ENCODE measurements around the gene HOXC13.

HOXC13 gene

DNA sequence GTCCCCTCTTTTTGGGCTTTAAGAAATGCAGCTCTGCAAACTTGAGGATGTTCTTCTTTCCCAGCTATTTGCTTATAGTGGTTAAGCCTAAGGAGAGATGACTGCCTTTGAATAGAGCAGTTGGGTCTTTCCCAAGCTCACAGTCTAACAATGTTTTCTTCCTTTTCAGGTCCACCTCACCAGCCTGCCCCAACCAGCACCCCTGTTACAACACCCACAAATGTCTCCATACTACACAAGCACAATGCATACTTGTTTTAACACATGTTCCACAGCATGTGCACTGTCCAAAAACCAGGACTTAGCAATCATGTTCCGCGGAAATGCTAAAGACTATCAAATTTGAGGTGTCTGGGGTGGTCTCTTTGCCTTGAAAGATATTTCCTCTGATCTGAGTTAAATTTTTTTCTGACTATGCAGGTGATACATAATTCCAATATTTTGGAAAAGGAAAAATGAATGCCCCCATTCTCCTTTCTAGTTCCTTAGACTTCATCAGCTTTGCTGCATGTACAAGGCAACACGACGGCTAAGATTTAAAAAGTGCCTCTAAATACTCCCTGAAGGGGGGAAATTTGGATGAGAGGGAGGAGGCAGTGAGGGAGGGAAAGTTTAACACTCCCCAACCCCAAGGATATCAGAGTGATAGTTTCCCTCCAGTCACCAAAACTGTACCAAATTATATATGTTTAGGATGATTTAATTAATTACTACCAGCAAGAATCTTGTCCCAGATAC lies 6.6 kb upstream of the HOXC13 start:
- POLR2A ChIA-PET: no interaction called here
- no peak for DNase-seq (ENCODE audit: extremely low spot score)
- CTCF ChIA-PET: no interaction called here
- TF ChIP-seq ELF4 (IDR thresholded peaks at IDR 0.05) (no peak), SP1 (IDR thresholded peaks at IDR 0.05) (no peak), NFRKB (IDR thresholded peaks at IDR 0.05) (no peak), LEF1 (IDR thresholded peaks at IDR 0.05; ENCODE audit: borderline replicate concordance) (no peak), SUZ12 (IDR thresholded peaks at IDR 0.05) (no peak), FOXM1 (IDR thresholded peaks at IDR 0.05; ENCODE audit: borderline replicate concordance) (no peak), TARDBP (IDR thresholded peaks at IDR 0.05) (no peak), FOXA1 (IDR thresholded peaks at IDR 0.05) (no peak), HDGF (IDR thresholded peaks at IDR 0.05; ENCODE audit: borderline replicate concordance) (no peak), FOXK2 (IDR thresholded peaks at IDR 0.05) (no peak), ARNT (IDR thresholded peaks at IDR 0.05) (no peak), ZNF384 (IDR thresholded peaks at IDR 0.05) (no peak), L3MBTL2 (conservative IDR thresholded peaks at IDR 0.05) (no peak), BHLHE40 (IDR thresholded peaks at IDR 0.05; ENCODE audit: borderline replicate concordance) (no peak), CTBP1 (IDR thresholded peaks at IDR 0.05; ENCODE audit: borderline replicate concordance) (no peak)
- TF ChIP-seq, protein P1, sequence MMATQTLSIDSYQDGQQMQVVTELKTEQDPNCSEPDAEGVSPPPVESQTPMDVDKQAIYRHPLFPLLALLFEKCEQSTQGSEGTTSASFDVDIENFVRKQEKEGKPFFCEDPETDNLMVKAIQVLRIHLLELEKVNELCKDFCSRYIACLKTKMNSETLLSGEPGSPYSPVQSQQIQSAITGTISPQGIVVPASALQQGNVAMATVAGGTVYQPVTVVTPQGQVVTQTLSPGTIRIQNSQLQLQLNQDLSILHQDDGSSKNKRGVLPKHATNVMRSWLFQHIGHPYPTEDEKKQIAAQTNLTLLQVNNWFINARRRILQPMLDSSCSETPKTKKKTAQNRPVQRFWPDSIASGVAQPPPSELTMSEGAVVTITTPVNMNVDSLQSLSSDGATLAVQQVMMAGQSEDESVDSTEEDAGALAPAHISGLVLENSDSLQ (IDR thresholded peaks at IDR 0.05): no peak

DNA sequence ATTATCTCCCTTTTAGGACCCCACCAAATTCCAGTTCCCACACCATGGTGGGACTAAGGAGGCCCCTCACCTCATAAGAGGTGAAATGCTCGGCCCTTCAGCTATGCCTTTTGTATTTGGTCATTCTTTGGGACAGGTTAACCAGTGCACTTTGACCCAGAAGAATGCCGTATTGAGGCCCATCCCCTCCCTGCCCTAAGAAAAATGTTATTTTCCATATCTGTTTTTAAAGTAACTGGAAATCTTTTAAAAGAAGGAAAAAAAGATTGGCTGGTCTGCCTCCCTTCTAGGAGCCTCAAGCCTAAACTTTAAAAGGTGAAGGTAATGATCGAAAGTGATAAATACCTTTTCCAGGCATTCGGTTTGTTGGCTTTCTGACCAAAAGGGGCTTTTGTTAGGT lies 5.7 kb upstream of the HOXC13 start:
- POLR2A ChIA-PET: no interaction called here
- DNase-seq (ENCODE audit: extremely low spot score): no peak
- no peak for TF ChIP-seq ARNT (IDR thresholded peaks at IDR 0.05)
- TF ChIP-seq ZNF384 (IDR thresholded peaks at IDR 0.05): no peak
- TF ChIP-seq LEF1 (IDR thresholded peaks at IDR 0.05; ENCODE audit: borderline replicate concordance): no peak
- TF ChIP-seq FOXK2 (IDR thresholded peaks at IDR 0.05): no peak
- TF ChIP-seq HDGF (IDR thresholded peaks at IDR 0.05; ENCODE audit: borderline replicate concordance): no peak
- no peak for TF ChIP-seq ELF4 (IDR thresholded peaks at IDR 0.05)
- TF ChIP-seq TARDBP (IDR thresholded peaks at IDR 0.05): no peak
- TF ChIP-seq SUZ12 (IDR thresholded peaks at IDR 0.05): no peak
- no peak for TF ChIP-seq CTBP1 (IDR thresholded peaks at IDR 0.05; ENCODE audit: borderline replicate concordance)
- CTCF ChIA-PET: no interaction called here

DNA sequence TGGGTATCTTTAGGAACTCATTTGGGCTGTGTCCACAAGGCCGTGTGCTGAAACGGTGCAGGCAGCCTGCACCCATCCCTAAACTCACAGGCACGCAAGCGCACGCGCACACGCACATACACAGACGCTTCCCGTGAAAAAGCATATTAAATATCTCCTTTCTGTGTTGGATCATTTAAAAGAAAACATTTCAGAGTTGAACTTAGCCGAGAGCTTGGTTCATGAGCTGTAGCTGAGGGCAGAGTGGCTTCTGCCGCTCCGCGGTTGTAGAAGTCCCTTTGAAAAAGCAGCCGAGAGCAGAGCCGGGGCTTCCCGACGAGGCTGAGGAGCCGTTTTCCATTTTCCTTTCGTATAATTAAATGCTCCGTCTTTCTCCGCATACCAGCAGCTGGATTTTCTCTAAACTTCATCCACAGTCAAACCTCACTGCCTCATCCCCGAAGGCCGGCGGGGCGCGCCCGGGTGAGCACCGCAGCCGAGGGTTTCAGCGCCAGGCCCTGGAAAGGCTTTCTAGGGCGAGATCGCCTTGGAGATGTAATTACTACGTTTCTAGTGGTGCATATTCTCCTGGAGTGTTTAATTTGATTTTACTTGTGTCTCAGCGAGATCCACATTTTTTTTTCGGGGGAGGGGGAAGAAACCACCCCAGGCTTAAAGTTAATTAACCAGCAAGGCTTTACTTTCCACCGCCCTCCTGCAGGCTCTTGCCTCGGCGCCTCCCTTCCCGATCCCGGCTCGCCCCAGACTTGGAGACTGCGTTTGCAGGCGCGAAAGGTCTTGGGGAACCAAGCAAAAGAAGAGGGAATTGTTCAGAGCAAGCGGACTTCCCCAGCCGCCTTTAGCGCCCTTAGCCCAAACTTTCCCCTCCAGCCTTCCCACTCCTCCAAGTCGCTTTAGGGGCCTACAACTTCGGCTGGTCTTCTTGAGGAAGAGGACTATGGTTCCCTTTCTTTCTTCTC lies 3.0 kb upstream of the HOXC13 start:
- POLR2A ChIA-PET: no interaction called here
- no peak for DNase-seq (ENCODE audit: extremely low spot score)
- TF ChIP-seq FOXK2 (IDR thresholded peaks at IDR 0.05): no peak
- TF ChIP-seq ARNT (IDR thresholded peaks at IDR 0.05): no peak
- TF ChIP-seq ZNF384 (IDR thresholded peaks at IDR 0.05): no peak
- TF ChIP-seq NFRKB (IDR thresholded peaks at IDR 0.05): no peak
- TF ChIP-seq L3MBTL2 (conservative IDR thresholded peaks at IDR 0.05): no peak
- TF ChIP-seq TARDBP (IDR thresholded peaks at IDR 0.05): no peak
- CTCF ChIA-PET: interaction anchor here (0.8 kb wide), 1 partner anchor 41 kb away, joined by 3 read pairs; no protein-coding TSS in a partner anchor

DNA sequence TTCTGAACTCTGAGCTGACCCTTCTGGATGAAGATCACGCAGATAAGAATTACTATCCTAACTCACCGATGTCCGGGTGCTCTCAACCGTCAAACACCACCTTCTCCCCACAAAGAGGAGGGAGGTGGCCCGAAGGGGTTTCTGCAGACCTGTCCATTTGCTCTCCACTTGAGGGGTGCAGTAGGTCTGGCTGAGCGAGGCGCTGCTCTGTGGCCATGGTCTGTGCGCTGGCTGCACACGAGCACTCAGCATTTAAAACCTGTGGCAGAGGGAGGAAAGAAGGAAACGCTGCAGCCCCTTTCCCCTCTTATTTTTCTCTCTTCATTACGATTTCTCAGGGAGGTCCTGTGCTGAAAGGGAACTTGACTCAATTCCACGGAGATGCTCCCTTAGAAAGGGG lies 1.5 kb upstream of the HOXC13 start:
- CTCF ChIA-PET: no interaction called here
- TF ChIP-seq BHLHE40 (IDR thresholded peaks at IDR 0.05; ENCODE audit: borderline replicate concordance) (no peak), FOXA1 (IDR thresholded peaks at IDR 0.05) (no peak), FOXK2 (IDR thresholded peaks at IDR 0.05) (no peak), L3MBTL2 (conservative IDR thresholded peaks at IDR 0.05) (no peak), FOXM1 (IDR thresholded peaks at IDR 0.05; ENCODE audit: borderline replicate concordance) (no peak), ARNT (IDR thresholded peaks at IDR 0.05) (no peak), SP1 (IDR thresholded peaks at IDR 0.05) (no peak), TARDBP (IDR thresholded peaks at IDR 0.05) (no peak), ZNF384 (IDR thresholded peaks at IDR 0.05) (no peak)
- TF ChIP-seq, protein P1 (IDR thresholded peaks at IDR 0.05): no peak
- POLR2A ChIA-PET: interaction anchor here (1.0 kb wide), 1 partner anchor 40 kb away, joined by 3 read pairs; no protein-coding TSS in a partner anchor
- DNase-seq (ENCODE audit: extremely low spot score): no peak

- TF ChIP-seq BHLHE40 (IDR thresholded peaks at IDR 0.05; ENCODE audit: borderline replicate concordance) (no peak), TARDBP (IDR thresholded peaks at IDR 0.05) (no peak), ELF4 (IDR thresholded peaks at IDR 0.05) (no peak), L3MBTL2 (conservative IDR thresholded peaks at IDR 0.05) (no peak), SUZ12 (IDR thresholded peaks at IDR 0.05) (no peak), HDGF (IDR thresholded peaks at IDR 0.05; ENCODE audit: borderline replicate concordance) (no peak), FOXK2 (IDR thresholded peaks at IDR 0.05) (no peak), FOXM1 (IDR thresholded peaks at IDR 0.05; ENCODE audit: borderline replicate concordance) (no peak), ARNT (IDR thresholded peaks at IDR 0.05) (no peak), SP1 (IDR thresholded peaks at IDR 0.05) (no peak), CTBP1 (IDR thresholded peaks at IDR 0.05; ENCODE audit: borderline replicate concordance) (no peak)
- ChIA-PET POLR2A (interaction anchor here (0.6 to 3.1 kb wide), 8 partner anchors 15 to 342 kb away, joined by 3 to 14 read pairs (median 4); partner anchors contain the start of genes CBX5 and HOXC12), CTCF (interaction anchor here (0.7 to 1.3 kb wide), 6 partner anchors 9 to 441 kb away, joined by 3 to 4 read pairs (median 4); no protein-coding TSS in a partner anchor)
- DNase-seq (ENCODE audit: extremely low spot score): no peak
Measured at GRCh38 chr12:53937596-53938325, 870 bp upstream of the HOXC13 start.

Measured in HEK293T (cell line).